GM10847 (cell line): ENCODE measurements around the gene PREX1.

Experiments
- POLR2A ChIP-seq: IDR thresholded peaks from 2 replicates; pipeline ENCODE4 v1.6.1; 2011; ENCODE audit not compliant: insufficient read length; ENCODE audit errors: extremely low read depth

The PREX1 gene

DNA sequence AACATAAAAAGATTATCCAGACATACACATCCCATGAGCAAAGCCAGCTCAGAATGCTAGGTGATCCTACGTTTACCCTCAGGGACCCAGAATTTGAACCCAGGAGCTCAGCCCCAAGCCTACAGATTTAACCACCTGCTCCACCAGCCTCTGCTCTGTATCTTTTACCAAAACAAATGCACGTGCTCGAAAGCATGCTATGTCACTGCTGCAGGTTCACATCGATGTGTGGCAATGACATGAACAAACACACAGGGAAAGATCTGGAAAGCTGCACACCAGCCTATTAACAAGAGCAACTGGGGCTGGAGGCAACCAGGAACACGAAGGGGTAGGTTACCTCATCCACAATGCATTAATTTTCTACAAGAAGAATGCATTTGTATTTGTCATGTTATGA is 32.1 kb downstream of the PREX1 start:
- TF ChIP-seq POLR2A: no peak

GRCh38 chr20:48794816-48795457 is 32.9 kb downstream of the PREX1 start:
- TF ChIP-seq POLR2A: no peak

- TF ChIP-seq POLR2A: no peak
Measured at GRCh38 chr20:48794360-48794759, 33.4 kb downstream of the PREX1 start.

DNA sequence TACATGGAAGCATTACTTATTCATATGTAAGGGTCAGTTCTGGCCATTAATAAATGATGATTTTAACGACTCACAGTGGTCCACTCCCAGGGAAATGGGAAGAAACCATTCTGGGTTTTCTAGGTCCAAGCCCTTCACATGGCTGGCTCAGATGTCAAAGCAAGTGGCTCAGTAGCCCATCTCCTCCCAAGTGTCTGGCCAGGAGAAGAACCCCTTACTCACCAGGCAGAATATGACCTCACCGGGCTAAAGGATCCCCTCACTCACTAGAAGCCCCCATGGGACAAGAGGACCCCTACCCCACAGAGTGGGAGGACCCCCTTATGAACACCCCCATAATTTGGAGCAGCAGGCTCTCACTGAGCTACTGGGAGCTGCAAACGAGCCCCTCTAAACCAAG is 34.0 kb downstream of the PREX1 start:
- TF ChIP-seq POLR2A: no peak

DNA sequence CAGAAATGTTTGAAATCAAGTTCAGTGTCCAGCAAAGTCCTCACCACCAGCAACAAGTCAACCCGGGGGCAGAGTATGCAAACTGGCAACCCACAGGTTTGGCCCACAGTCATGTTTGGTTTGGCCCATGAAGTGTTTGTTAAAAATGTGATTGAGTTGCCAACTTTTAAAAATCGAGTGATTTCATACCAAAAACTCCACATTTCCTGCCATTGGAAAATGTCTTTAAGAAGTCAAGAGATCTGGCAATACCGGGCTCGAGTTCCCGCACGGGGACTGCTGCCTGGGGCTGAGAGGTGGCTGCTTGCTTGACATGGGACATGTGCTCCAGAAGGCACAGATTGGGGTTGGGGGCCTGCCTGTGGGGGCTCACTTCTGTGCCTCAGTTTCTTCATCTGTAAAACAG is 36.1 kb downstream of the PREX1 start:
- no peak for TF ChIP-seq POLR2A

DNA sequence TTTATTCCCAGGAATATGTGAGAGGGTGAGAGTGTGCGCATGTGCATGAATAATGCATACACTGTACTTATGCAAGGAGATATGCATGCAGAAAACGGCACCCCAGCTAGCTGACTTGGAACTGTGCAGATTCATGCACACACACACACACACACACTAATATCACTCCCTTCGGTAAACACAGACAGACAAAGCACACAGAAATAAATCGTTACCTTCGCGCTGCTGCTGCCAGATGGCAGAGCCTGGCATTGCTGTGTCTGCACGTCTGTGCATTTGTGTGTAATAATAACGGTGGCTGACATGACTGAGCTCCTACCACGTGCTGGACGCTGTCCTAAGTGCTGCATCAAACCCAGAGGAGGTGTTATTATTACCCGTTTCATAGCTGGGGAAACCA is 36.8 kb downstream of the PREX1 start:
- no peak for TF ChIP-seq POLR2A

- no peak for TF ChIP-seq POLR2A
Measured at GRCh38 chr20:48790473-48791003, 37.3 kb downstream of the PREX1 start.

- no peak for TF ChIP-seq POLR2A
Measured at GRCh38 chr20:48789781-48790472, 37.9 kb downstream of the PREX1 start.

GRCh38 chr20:48789185-48789668 is 38.6 kb downstream of the PREX1 start:
- no peak for TF ChIP-seq POLR2A

DNA sequence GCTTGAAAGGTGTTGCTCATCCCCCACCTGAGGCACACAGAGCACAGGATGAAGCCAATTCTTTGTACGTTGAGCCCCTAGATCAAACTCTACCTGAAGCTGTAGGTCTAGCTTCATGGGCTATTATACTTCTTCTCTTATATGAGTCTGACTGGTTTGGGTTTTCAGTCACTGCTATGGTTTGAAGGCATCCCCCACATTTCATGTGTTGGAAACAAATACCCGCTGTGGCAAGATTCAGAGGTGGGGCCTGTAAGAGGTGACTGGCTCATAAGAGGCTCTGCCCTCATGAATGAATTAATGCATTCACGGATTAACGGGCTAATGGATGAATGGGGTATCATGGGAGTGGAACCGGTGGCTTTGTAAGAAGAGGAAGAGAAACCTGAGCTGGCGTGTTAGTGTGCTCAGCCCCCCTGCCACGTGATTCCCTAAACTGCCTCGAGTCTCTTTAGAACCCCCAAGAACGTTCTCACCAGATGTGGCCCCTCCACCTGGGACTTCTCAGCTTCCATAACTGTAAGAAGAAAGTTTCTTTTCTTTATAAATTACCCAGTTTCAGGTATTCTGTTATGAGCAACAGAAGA is 39.2 kb downstream of the PREX1 start:
- no peak for TF ChIP-seq POLR2A

GRCh38 chr20:48787861-48788375 is 39.9 kb downstream of the PREX1 start:
- no peak for TF ChIP-seq POLR2A

DNA sequence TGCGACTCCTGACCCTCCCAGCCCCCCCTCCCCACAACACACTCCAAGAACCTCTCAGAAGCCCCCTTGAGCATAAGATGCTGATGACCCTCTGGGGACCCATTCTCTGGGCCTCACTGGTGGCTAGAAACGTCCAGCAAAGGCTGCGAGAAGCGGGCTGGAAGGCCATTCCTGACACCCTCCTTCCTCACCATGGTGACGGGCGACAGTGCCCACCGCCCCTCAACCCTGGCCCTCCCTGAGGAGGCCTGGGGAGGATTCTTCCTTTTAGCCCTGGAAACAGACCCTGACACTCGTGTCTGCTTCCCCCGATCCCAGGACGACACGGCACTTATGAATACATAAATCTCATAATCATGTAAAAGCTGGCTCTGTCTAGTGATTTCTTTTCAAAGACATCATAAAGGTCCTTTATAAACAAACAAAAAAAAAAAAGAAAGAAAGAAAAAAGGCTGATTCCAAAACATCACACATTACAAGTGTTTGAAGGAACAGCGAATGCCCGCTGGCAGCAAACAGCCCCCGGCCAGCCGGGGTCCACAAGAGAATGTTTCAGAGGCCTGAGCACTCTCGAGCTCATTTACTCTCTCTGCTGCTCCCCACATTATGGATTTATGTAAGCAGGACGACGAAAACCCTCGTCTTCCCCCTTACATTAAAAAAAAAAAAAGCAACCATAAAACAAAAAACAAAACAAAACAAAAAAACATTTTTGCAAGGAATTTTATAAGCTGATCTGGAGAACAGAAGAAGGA is 40.7 kb downstream of the PREX1 start:
- no peak for TF ChIP-seq POLR2A

GRCh38 chr20:48785801-48786200 is 42.0 kb downstream of the PREX1 start:
- TF ChIP-seq POLR2A: no peak

GRCh38 chr20:48785256-48785655 is 42.5 kb downstream of the PREX1 start:
- no peak for TF ChIP-seq POLR2A

DNA sequence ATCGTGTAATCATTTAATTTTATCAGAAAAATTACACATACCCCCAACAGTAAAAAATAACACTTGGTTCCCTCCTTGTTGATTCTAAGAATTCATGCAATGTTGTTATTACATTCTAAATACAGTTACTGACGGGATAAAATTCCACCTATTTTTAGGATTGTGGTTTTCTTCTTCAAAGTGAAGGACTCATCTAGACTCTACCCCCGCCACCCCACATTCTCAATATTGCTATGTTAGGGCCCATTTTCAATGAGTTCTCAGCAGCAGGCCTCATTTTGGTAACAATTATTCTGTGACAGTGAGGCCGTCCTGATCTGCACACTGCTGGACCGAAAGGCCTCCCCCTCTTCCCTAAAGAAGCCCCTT is 43.5 kb downstream of the PREX1 start:
- TF ChIP-seq POLR2A: no peak
